Fibroblast of lung (primary cell): ENCODE measurements around the gene CBLC. TPM values are rescaled to one million over a fixed set of nuclear protein-coding genes. Genes with fewer than 3 reads are reported as not detected.

ENCODE experiments used
- DNase-seq, 2 donors: peaks; one replicate each; pipeline versions ENCODE4 v3.0.0 to v3.0.0-alpha.2; 2010; ENCODE audit warnings: low read depth in 2 of 2
- H2AFZ ChIP-seq: 2 replicates; pipeline ENCODE4 v1.5.1; 2012; ENCODE audit warnings: low read length, control low read depth, inconsistent platforms
- H3K27ac ChIP-seq: 2 replicates; pipeline ENCODE4 v1.5.1; 2011; ENCODE audit warnings: low read length, control low read depth; ENCODE audit not compliant: insufficient read depth
- H3K27me3 ChIP-seq: 2 replicates; pipeline ENCODE4 v1.5.1; 2011; ENCODE audit warnings: mild to moderate bottlenecking, low read length; ENCODE audit not compliant: control insufficient read depth, insufficient read depth
- H3K36me3 ChIP-seq: 2 replicates; pipeline ENCODE4 v1.5.1; 2011; ENCODE audit warnings: low read length; ENCODE audit not compliant: control insufficient read depth, insufficient read depth
- H3K4me1 ChIP-seq: 2 replicates; pipeline ENCODE4 v1.5.1; 2011; ENCODE audit warnings: low read length; ENCODE audit not compliant: control insufficient read depth, insufficient read depth; ENCODE audit errors: extremely low read depth
- H3K4me2 ChIP-seq: 2 replicates; pipeline ENCODE4 v1.5.1; 2011; ENCODE audit warnings: low read length, control low read depth; ENCODE audit not compliant: insufficient read depth; ENCODE audit errors: extremely low read depth
- H3K4me3 ChIP-seq, 4 experiments: fragments of 200-600 bp in 1 of 4; sonication (generic) in 1 of 4; replicated peaks in 1 of 4; 2 replicates each; pipeline ENCODE4 v1.5.1; 2011 to 2016; ENCODE audit warnings: low read length in 4 of 4, low read depth in 3 of 4, mild to moderate bottlenecking in 3 of 4, control low read depth in 2 of 4, inconsistent platforms in 1 of 4, mixed read lengths in 1 of 4; ENCODE audit not compliant: insufficient read depth in 1 of 4; ENCODE audit errors: control extremely low read depth in 1 of 4
- H3K79me2 ChIP-seq: 2 replicates; pipeline ENCODE4 v1.5.1; 2012; ENCODE audit warnings: mild to moderate bottlenecking, low read length, inconsistent platforms; ENCODE audit not compliant: control insufficient read depth, insufficient read depth
- H3K9ac ChIP-seq: 2 replicates; pipeline ENCODE4 v1.5.1; 2011; ENCODE audit warnings: mild to moderate bottlenecking, low read length, control low read depth; ENCODE audit not compliant: insufficient read depth
- H3K9me3 ChIP-seq: 2 replicates; pipeline ENCODE4 v1.5.1; 2012; ENCODE audit warnings: low read depth, low read length; ENCODE audit not compliant: control insufficient read depth, insufficient read depth
- H4K20me1 ChIP-seq: 2 replicates; pipeline ENCODE4 v1.5.1; 2011; ENCODE audit warnings: low read length; ENCODE audit not compliant: control insufficient read depth, insufficient read depth; ENCODE audit errors: extremely low read depth
- EZH2 ChIP-seq: IDR thresholded peaks from 2 replicates; pipeline ENCODE4 v1.5.1; 2012; ENCODE audit warnings: low read length, control low read depth, mild to moderate bottlenecking; ENCODE audit errors: missing control alignments
- polyA plus RNA-seq, 2 donors: library from polyadenylated mRNA; depleted of rRNA in 1 of 2; stranded (reverse) in 1 of 2; unstranded in 1 of 2; fragments of >200 nt; gene quantifications; 2 replicates each; pipeline ENCODE4 v1.2.1, GENCODE V29; 2011 to 2012; ENCODE audit warnings: missing spikeins in 1 of 2
- total RNA-seq: library from RNA; depleted of rRNA; stranded (reverse); fragments of >200 nt; gene quantifications from 2 replicates; pipeline ENCODE4 v1.2.1, GENCODE V29; 2014
- TF ChIP-seq, protein P1 (sequence below), 2 donors: IDR thresholded peaks in 1 of 2; conservative IDR thresholded peaks in 1 of 2; 1 replicate in 1 of 2; 2 replicates in 1 of 2; pipeline ENCODE4 v1.5.1; 2011 to 2012; ENCODE audit warnings: low read length in 2 of 2, control low read depth in 1 of 2, inconsistent platforms in 1 of 2, low read depth in 1 of 2, mild to moderate bottlenecking in 1 of 2

The CBLC gene
- total and polyA plus RNA-seq, 2 donors (not counting 1 experiment from before 2014, with no cell fraction given): 0.33 TPM; not detected in 1

DNA sequence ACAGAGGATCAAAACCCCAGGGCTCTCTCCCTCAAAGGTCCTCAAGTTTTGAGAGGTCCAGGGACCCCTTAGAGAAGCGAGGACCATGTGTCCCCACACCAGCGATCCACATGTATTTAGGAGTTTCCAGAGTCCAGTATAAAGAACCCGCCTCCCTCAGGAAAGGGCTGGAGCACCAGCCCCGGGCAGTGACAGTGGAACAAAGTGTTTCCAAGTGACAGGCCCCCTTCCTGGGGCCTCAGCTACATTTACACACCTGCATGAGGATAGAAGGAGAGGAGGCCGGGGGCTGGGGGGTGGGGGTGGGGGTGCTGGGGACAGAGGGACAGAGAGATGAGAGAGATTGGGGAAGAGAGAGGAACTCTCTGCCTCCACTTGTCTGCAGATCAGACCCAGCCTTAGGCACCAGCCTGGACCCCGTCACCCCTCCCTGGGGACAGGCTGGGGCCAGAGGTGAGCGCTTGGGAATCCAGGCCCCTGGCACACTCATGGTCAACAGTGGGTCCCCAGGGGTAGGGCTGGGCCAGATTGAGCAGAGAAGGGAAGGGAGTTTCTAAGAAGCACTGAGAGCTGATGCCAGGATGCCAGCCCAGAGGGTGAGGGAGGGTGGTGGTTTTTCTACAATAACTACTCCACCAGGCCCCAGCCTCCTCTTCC, 32.0 kb downstream of the CBLC start:
- no peak for DNase-seq
- Histone ChIP-seq H3K79me2 (no peaks in the 10 kb centered on the region), H3K9me3 (no peaks in the 10 kb centered on the region), H3K36me3 (peaks cover 6% of the 10 kb centered on the region), H3K9ac (no peak overlapping the region), H3K4me3 (peak overlapping the region; percentile 60 to 72 (median 68)), H3K27ac (no peak overlapping the region), H3K4me2 (peak overlapping the region; percentile 97), H2AFZ (no peak overlapping the region), H4K20me1 (no peaks in the 10 kb centered on the region), H3K4me1 (peaks cover 11% of the 10 kb centered on the region), H3K27me3 (no peaks in the 10 kb centered on the region)
- TF ChIP-seq EZH2: no peak
- TF ChIP-seq, protein P1, sequence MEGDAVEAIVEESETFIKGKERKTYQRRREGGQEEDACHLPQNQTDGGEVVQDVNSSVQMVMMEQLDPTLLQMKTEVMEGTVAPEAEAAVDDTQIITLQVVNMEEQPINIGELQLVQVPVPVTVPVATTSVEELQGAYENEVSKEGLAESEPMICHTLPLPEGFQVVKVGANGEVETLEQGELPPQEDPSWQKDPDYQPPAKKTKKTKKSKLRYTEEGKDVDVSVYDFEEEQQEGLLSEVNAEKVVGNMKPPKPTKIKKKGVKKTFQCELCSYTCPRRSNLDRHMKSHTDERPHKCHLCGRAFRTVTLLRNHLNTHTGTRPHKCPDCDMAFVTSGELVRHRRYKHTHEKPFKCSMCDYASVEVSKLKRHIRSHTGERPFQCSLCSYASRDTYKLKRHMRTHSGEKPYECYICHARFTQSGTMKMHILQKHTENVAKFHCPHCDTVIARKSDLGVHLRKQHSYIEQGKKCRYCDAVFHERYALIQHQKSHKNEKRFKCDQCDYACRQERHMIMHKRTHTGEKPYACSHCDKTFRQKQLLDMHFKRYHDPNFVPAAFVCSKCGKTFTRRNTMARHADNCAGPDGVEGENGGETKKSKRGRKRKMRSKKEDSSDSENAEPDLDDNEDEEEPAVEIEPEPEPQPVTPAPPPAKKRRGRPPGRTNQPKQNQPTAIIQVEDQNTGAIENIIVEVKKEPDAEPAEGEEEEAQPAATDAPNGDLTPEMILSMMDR (conservative IDR thresholded peaks at IDR 0.05 in 1 of 2, IDR thresholded peaks at IDR 0.05 in 1 of 2; ENCODE audit: low read depth in 1 of 2, low read length in 2 of 2): no peak

DNA sequence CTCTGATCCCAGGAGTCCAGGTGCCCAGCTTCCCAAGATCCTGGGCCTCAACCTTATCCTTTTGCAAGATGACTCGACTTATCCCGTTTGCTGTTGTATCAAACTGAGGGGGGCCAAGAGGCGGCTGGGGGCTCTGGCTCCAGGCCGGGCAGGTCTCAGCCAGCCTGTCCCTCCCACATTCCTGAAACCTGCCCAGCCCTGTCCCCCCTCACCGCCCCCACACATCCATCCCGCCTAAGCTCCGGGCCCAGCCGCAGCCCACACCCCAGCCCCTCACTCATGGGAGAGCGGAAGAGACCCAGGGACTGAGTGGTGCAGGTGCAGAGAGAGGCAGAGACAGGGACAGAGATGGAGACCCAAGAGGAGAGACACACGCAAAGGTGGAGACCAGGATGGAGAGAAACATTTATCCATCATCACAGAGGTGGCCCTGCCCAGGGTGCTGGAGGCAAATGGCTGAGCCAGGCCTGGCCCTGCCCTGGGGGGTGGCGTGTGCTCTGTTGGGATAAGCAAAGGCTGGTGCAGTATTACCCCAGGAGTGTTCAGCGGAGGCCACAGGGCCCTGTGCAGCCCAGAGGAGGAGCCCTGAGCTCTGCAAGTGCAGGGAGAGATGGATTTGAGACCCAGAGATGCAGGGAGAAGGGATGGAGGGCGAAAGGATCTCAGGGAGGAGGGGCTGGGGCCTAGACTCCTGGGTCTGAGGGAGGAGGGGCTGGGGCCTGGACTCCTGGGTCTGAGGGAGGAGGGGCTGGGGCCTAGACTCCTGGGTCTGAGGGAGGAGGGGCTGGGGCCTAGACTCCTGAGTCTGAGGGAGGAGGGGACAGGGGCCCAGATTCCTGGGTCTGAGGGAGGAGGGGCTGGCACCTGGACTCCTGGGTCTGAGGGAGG, 32.8 kb downstream of the CBLC start:
- Histone ChIP-seq H3K79me2 (no peaks in the 10 kb centered on the region), H3K4me2 (no peak overlapping the region), H3K27ac (no peak overlapping the region), H3K9ac (no peak overlapping the region), H3K27me3 (no peaks in the 10 kb centered on the region), H4K20me1 (no peaks in the 10 kb centered on the region), H3K9me3 (no peaks in the 10 kb centered on the region), H3K36me3 (peaks cover 6% of the 10 kb centered on the region), H3K4me1 (peaks cover 11% of the 10 kb centered on the region), H2AFZ (no peak overlapping the region), H3K4me3 (no peak overlapping the region)
- DNase-seq: no peak
- TF ChIP-seq, protein P1 (conservative IDR thresholded peaks at IDR 0.05 in 1 of 2, IDR thresholded peaks at IDR 0.05 in 1 of 2; ENCODE audit: low read depth in 1 of 2, low read length in 2 of 2): no peak
- TF ChIP-seq EZH2: no peak

DNA sequence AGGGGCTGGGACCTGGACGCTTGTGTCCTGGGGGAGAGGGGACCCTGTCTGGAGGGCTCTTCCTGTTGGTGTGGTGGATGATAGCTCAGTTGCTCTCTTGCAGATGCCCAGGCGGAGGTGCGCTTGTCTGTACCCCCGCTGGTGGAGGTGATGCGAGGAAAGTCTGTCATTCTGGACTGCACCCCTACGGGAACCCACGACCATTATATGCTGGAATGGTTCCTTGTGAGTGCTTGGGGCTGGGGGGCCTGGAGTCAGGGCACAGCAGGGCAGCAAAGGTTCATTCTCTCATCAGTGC, 33.4 kb downstream of the CBLC start:
- Histone ChIP-seq H3K36me3 (peaks cover 6% of the 10 kb centered on the region), H3K9ac (no peak overlapping the region), H3K4me1 (peaks cover 11% of the 10 kb centered on the region), H2AFZ (no peak overlapping the region), H3K27ac (no peak overlapping the region), H3K9me3 (no peaks in the 10 kb centered on the region), H3K27me3 (no peaks in the 10 kb centered on the region), H3K79me2 (no peaks in the 10 kb centered on the region), H3K4me2 (no peak overlapping the region), H3K4me3 (no peak overlapping the region), H4K20me1 (no peaks in the 10 kb centered on the region)
- DNase-seq: no peak
- TF ChIP-seq EZH2: no peak
- TF ChIP-seq, protein P1 (conservative IDR thresholded peaks at IDR 0.05 in 1 of 2, IDR thresholded peaks at IDR 0.05 in 1 of 2; ENCODE audit: low read depth in 1 of 2, low read length in 2 of 2): no peak
